Activated CD8-positive, alpha-beta T cell treated with anti-CD3 and anti-CD28 coated beads, Interleukin-2, amount 10 ng/mL, durations not matched to agents 7 days and 5 days (primary cell): ENCODE measurements around the gene DNER. TPM values are rescaled to one million over a fixed set of nuclear protein-coding genes. Genes with fewer than 3 reads are reported as not detected.

Source experiments
- ATAC-seq: fragments of 150-1000 bp; cut with Tn5 transposase; one replicate; pipeline ENCODE4 v1.10.0; 2021; ENCODE audit warnings: moderate library complexity
- CTCF ChIA-PET: fragments of 350-600 bp; sonication (Branson Sonifier 250); formaldehyde crosslinking; loops from one replicate; lab custom pipeline; 2021; ENCODE audit warnings: antibody characterized with exemption; lab: Charles Lee
- POLR2A ChIA-PET: fragments of 350-600 bp; sonication (Branson Sonifier 250); formaldehyde crosslinking; loops from one replicate; lab custom pipeline; 2021; ENCODE audit warnings: antibody characterized with exemption; lab: Charles Lee
- DNase-seq: peaks from one replicate; pipeline ENCODE4 v3.0.0-alpha.2; 2020
- H3K27ac Mint-ChIP-seq: one replicate; pipeline ENCODE4 v1.8.0; 2021; ENCODE audit warnings: mild to moderate bottlenecking, mixed read lengths
- H3K27me3 Mint-ChIP-seq: one replicate; pipeline ENCODE4 v1.8.0; 2021; ENCODE audit warnings: low read depth, mixed read lengths
- H3K36me3 Mint-ChIP-seq: one replicate; pipeline ENCODE4 v1.8.0; 2021; ENCODE audit warnings: low read depth, mixed read lengths
- H3K4me1 Mint-ChIP-seq: one replicate; pipeline ENCODE4 v1.8.0; 2021; ENCODE audit warnings: low read depth, mixed read lengths
- H3K4me3 Mint-ChIP-seq: one replicate; pipeline ENCODE4 v1.8.0; 2021; ENCODE audit warnings: mild to moderate bottlenecking, mixed read lengths
- H3K9me3 Mint-ChIP-seq: one replicate; pipeline ENCODE4 v1.8.0; 2022; ENCODE audit warnings: mixed read lengths; ENCODE audit not compliant: insufficient read depth
- total RNA-seq, 2 experiments: library from RNA; stranded (reverse); gene quantifications; one replicate each; pipeline ENCODE4 v1.2.3, GENCODE V29; 2021

DNER gene
- total RNA-seq, 2 experiments from 2014 or later, result not detected

DNA sequence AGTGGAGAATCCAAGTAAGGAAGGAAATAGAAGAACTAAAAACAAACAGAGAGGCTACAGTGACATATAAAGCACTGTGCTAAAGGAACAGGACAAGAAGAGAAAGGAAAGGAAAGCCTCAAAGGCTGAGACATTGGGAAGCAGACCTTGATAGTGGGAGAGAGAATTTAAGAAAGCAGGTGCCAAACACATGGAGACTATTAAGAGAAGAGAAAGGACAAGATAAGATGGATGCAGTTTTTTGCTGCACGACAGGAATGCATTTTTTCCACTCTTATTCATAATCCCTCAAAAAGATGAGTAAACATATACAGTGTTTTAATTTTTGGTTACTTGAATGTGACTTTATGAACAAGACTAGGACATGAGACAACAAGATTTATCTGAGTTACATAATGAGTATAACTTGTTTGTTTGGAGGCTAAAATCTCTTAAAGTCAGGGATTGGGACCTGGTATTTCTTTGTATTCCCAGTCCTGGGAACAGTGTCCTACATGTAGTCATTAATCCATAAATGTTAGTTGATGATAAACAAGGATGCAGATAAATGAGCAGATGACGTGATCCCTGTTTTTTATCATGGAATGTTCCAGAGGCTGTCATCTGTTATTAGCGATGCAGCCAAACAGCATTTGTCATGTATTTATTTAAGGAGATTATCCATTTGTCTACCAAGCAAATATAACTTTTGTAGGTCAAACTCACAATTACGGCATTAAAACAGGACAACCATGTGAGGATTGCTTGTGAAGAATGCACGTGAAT is 141.7 kb downstream of the DNER start:
- ATAC-seq, result no peak
- H3K9me3 Mint-ChIP-seq, result no peaks in the 10 kb centered on the region
- no peak overlapping the region for H3K4me3 Mint-ChIP-seq
- H3K36me3 Mint-ChIP-seq, result no peaks in the 10 kb centered on the region
- no peak for DNase-seq
- CTCF ChIA-PET, result no interaction called here
- H3K4me1 Mint-ChIP-seq, result no peaks in the 10 kb centered on the region
- no peak overlapping the region for H3K27ac Mint-ChIP-seq
- peaks cover 2% of the 10 kb centered on the region for H3K27me3 Mint-ChIP-seq
- POLR2A ChIA-PET, result no interaction called here

DNA sequence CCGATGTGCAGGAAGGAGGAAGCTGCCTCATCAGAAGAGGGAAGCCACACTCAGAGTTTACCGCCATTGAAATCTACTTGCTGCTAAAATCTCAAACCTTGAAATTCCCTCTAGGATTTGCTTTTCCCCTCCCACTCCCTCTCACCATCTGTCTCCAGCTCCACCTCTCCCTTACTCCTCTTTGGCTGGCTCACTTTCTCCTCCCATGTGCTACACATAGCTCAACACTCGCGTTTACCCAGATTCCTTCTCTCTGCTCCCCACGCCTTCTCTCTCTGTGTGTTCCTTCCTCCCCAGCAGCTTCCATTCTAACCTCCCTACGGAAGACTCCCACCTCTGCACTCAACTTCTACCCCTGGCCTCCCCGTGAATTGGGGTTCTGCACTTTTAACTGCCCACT is 143.1 kb downstream of the DNER start:
- H3K27me3 Mint-ChIP-seq, result no peaks in the 10 kb centered on the region

DNA sequence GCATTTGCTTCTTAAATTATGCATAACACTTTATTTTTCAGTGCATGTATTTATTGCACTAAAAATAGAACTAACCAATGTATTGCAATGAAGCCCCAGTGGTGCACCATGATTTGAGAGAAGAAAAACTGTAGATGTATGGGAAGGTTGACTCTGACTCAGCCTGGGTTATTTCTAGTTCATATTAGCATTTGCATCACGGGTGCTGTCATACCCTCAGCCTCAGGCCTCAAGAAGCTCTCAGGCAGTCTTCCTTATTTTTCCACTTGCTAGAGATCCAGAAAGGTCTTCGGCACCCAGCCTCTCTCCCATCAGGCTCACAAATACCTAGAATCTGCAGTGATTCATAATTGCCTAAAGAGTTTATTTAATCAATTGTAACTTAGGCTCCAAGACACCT is 148.0 kb downstream of the DNER start:
- ChIA-PET CTCF (no interaction called here), POLR2A (no interaction called here)
- ATAC-seq (no peak), DNase-seq (no peak)
- H3K36me3 Mint-ChIP-seq, result no peaks in the 10 kb centered on the region
- no peak overlapping the region for H3K27ac Mint-ChIP-seq
- H3K9me3 Mint-ChIP-seq, result no peaks in the 10 kb centered on the region
- H3K4me1 Mint-ChIP-seq, result no peaks in the 10 kb centered on the region
- no peak overlapping the region for H3K4me3 Mint-ChIP-seq
- no peaks in the 10 kb centered on the region for H3K27me3 Mint-ChIP-seq

More for the DNA sequence above, 143.1 kb downstream of the DNER start:
- ATAC-seq, result no peak
- H3K27ac Mint-ChIP-seq, result no peak overlapping the region
- CTCF ChIA-PET, result no interaction called here
- H3K4me3 Mint-ChIP-seq, result no peak overlapping the region
- no peaks in the 10 kb centered on the region for H3K36me3 Mint-ChIP-seq
- DNase-seq, result no peak
- POLR2A ChIA-PET, result no interaction called here
- H3K9me3 Mint-ChIP-seq, result no peaks in the 10 kb centered on the region
- H3K4me1 Mint-ChIP-seq, result no peaks in the 10 kb centered on the region

DNA sequence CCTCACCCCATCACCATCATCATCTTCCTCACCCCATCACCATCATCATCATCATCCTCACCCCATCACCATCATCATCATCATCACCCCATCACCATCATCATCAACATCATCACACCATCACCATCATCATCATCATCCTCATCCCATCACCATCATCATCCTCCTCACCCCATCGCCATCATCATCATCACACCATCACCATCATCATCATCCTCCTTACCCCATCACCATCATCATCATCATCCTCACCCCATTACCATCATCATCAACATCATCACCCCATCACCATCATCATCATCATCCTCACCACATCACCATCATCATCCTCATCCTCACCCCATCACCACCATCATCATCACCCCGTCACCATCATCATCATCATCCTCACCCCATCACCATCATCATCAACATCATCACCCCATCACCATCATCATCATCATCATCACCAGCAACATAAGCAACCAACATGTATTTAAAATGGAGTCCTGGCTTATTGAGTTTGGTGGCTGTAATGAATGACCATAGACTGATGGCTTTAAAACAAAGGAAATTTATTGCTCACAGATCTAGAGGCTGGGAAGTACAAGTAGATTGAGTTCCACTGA is 150.0 kb downstream of the DNER start:
- POLR2A ChIA-PET, result no interaction called here

DNA sequence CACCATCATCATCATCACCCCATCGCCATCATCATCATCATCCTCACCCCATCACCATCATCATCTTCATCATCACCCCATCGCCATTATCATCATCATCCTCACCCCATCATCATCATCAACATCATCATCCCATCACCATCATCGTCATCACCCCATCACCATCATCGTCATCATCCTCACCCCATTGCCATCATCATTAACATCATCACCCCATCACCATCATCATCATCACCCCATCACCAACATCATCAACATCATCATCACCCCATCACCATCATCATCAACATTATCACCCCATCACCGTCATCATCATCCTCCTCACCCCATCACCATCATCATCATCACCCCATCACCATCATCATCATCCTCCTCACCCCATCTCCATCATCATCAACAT is 151.0 kb downstream of the DNER start:
- H3K27me3 Mint-ChIP-seq, result no peaks in the 10 kb centered on the region
- POLR2A ChIA-PET, result no interaction called here
- no peaks in the 10 kb centered on the region for H3K9me3 Mint-ChIP-seq
- DNase-seq (no peak), ATAC-seq (no peak)
- CTCF ChIA-PET, result no interaction called here
- no peak overlapping the region for H3K27ac Mint-ChIP-seq
- no peaks in the 10 kb centered on the region for H3K36me3 Mint-ChIP-seq
- no peak overlapping the region for H3K4me3 Mint-ChIP-seq
- no peaks in the 10 kb centered on the region for H3K4me1 Mint-ChIP-seq

More for the DNA sequence above, 150.0 kb downstream of the DNER start:
- H3K4me1 Mint-ChIP-seq, result no peaks in the 10 kb centered on the region
- H3K27me3 Mint-ChIP-seq, result no peaks in the 10 kb centered on the region
- CTCF ChIA-PET, result no interaction called here
- ATAC-seq, result no peak
- no peaks in the 10 kb centered on the region for H3K9me3 Mint-ChIP-seq
- H3K27ac Mint-ChIP-seq, result no peak overlapping the region
- DNase-seq, result no peak
- H3K4me3 Mint-ChIP-seq, result no peak overlapping the region
- H3K36me3 Mint-ChIP-seq, result no peaks in the 10 kb centered on the region

DNA sequence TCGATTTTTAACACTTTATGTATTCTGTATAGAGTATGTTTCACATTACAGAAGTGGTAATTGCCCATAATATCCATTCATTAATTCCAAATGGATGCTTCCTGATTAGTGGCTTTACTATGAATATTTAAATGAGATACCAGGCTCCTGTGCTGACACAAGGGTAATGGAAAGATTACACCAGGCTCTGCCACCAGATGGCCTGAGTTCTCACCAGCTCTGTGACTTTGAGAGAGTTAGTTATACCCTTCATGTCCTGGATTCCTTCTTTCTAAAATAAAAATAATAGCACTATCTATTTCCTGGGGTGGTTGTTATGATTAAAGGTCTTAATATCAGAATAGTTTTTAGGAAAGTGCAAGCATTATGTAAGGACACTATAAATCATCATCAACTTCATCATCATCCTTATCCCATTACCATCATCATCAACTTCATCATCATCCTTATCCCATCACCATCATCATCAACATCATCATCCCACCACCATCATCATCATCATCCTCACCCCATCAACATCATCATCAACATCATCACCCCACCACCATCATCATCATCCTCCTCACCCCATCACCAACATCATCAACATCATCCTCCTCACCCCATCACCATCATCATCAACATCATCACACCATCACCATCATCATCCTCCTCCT is 151.8 kb downstream of the DNER start:
- no peak overlapping the region for H3K27ac Mint-ChIP-seq
- DNase-seq (no peak), ATAC-seq (no peak)
- H3K4me3 Mint-ChIP-seq, result no peak overlapping the region
- H3K9me3 Mint-ChIP-seq, result no peaks in the 10 kb centered on the region
- no peaks in the 10 kb centered on the region for H3K36me3 Mint-ChIP-seq
- no peaks in the 10 kb centered on the region for H3K4me1 Mint-ChIP-seq
- no peaks in the 10 kb centered on the region for H3K27me3 Mint-ChIP-seq
- CTCF ChIA-PET, result no interaction called here
- POLR2A ChIA-PET, result no interaction called here

DNA sequence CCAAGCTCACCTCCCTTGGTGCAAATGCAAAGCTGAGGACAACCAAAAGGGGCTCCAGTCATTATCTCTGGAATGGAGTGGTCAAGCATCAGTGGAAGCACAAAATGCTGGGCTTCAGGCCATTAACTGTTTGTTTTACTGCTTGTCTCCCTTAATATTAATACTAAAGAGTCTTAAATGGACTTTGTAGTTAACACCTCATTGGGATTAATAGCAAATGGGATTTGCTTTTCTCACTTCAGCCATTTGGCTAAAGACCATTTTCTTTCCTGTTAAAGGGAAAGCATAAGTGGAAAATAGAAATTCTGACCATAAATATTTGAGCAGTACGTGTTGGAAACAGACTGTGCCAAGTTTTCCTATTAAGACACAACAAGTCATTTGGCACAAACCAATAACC is 154.4 kb downstream of the DNER start:
- Mint-ChIP-seq H3K9me3 (no peaks in the 10 kb centered on the region), H3K27ac (no peak overlapping the region), H3K27me3 (no peaks in the 10 kb centered on the region), H3K36me3 (no peaks in the 10 kb centered on the region), H3K4me1 (no peaks in the 10 kb centered on the region), H3K4me3 (no peak overlapping the region)
- ChIA-PET CTCF (no interaction called here), POLR2A (no interaction called here)
- DNase-seq (no peak), ATAC-seq (no peak)

DNA sequence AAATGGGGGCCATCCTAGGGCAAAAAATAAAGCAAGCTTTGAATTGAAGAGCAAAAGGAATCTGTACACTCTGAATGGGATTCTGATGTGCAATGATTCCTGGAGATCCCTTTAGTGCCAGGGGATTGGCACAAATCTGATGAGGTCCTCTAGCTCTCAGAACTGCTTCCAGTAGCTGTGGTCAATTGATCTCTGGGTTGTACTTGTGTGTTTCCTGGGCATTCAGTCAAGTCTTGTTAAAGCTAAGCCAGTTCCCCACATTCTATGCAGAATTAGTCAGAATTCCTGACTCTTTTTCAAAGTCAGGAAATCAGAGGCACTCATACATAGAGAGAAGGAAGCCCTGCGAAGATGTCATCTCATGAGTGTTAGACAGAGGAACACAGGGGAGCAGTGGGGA is 161.3 kb downstream of the DNER start:
- no peak overlapping the region for H3K27ac Mint-ChIP-seq
- no peaks in the 10 kb centered on the region for H3K27me3 Mint-ChIP-seq
- H3K4me1 Mint-ChIP-seq, result no peaks in the 10 kb centered on the region
- POLR2A ChIA-PET, result no interaction called here
- no peak overlapping the region for H3K4me3 Mint-ChIP-seq
- CTCF ChIA-PET, result no interaction called here
- no peak for ATAC-seq
- H3K9me3 Mint-ChIP-seq, result no peaks in the 10 kb centered on the region
- no peak for DNase-seq
- no peaks in the 10 kb centered on the region for H3K36me3 Mint-ChIP-seq

DNA sequence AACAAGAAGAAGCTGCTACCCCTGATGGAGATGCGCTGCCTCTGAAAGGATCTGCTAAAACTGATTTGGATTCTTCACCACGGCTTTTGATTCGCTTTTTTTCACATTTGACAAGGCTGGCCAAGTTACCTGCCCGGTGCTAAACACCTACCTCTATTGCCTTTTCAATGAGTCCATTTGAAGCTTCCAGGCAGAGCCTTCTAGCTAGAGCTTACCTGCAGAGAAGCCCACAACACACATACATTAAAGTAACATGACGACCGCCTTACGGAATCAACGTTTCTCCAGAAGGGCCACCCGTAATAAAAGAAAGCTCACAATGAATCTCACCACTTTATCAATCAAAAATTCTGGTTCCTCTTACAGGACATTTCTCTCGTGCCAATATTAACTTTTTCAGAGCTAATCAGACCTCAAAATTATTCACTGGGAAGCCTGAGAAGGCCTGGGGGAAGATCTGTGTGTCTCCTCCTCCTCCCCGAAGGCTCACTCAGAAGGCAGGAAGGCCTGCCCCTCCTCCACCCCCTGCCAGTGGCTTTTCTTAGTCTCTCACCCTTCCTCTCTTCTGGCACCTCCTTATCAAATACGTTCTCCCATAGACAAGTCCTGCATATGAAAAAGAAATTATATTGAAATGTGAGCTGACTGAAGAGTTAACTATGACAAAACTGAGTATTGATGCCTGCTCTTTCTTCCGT is 171.0 kb downstream of the DNER start:
- H3K9me3 Mint-ChIP-seq, result no peaks in the 10 kb centered on the region
- no peaks in the 10 kb centered on the region for H3K36me3 Mint-ChIP-seq
- no peaks in the 10 kb centered on the region for H3K4me1 Mint-ChIP-seq
- no peak overlapping the region for H3K4me3 Mint-ChIP-seq
- no peaks in the 10 kb centered on the region for H3K27me3 Mint-ChIP-seq
- ChIA-PET CTCF (no interaction called here), POLR2A (no interaction called here)
- DNase-seq, result no peak
- no peak for ATAC-seq
- H3K27ac Mint-ChIP-seq, result no peak overlapping the region

DNA sequence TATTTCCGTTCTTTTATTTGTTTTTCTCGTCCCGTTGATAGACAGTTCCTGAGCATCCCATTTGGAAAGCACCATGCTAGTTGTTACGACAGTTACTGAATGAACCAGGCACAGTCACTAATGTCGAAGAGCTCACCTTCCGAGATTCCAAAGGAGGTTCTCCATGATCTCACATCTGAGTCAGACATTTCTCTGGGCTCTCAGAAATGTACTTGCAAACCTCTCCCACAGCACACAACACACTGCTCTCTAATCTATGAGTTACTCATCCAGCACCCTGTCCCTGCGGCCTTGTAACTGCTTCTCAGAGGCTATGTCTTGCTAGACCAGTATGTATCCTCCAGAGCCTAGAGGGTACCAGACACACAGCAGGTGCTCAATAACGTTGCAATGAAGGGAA is 174.7 kb downstream of the DNER start:
- H3K27ac Mint-ChIP-seq, result no peak overlapping the region
- DNase-seq (no peak), ATAC-seq (no peak)
- H3K4me3 Mint-ChIP-seq, result no peak overlapping the region
- H3K9me3 Mint-ChIP-seq, result no peaks in the 10 kb centered on the region
- POLR2A ChIA-PET, result no interaction called here
- CTCF ChIA-PET, result no interaction called here
- no peaks in the 10 kb centered on the region for H3K27me3 Mint-ChIP-seq
- no peaks in the 10 kb centered on the region for H3K36me3 Mint-ChIP-seq
- no peaks in the 10 kb centered on the region for H3K4me1 Mint-ChIP-seq

DNA sequence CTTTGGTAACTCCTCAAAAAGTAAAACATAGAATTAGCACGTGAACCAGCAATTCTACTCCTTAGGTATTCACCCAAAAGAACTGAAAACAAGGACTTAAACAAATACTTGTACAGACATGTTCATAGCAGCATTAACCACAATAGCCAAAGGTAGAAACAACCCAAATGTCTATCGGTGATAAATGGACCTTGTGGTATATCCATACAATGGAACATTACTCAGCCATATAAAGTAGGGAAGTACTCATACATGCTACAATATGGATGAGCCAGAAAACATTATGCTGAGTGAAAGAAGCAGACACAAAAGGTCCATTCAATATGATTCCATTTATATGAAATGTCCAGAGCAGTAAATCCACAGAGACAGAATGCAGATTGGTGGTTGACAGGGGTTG is 182.8 kb downstream of the DNER start:
- H3K4me3 Mint-ChIP-seq, result no peak overlapping the region
- no peak for DNase-seq
- CTCF ChIA-PET, result no interaction called here
- H3K9me3 Mint-ChIP-seq, result no peaks in the 10 kb centered on the region
- no peak overlapping the region for H3K27ac Mint-ChIP-seq
- POLR2A ChIA-PET, result no interaction called here
- ATAC-seq, result no peak
- H3K4me1 Mint-ChIP-seq, result no peaks in the 10 kb centered on the region
- H3K36me3 Mint-ChIP-seq, result no peaks in the 10 kb centered on the region
- H3K27me3 Mint-ChIP-seq, result no peaks in the 10 kb centered on the region

DNA sequence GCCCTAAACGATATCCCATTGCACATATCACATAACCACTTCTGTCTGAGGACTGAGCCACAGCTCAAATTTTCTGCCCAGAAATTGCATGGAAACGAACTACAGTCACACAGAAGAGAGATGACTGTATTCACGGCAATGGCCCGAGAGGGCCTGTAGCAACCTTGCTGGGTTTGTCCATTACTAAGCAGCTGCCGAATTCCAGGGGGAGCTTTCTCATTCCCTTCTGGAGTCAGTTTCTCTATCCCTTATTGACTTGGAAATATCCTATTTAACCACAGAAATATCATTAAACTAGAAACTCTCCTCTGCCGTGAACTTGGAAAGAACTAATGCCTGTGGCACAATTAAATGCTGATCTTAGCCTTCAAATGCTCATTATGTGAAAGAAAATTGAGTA is 183.9 kb downstream of the DNER start:
- Mint-ChIP-seq H3K36me3 (no peaks in the 10 kb centered on the region), H3K9me3 (no peaks in the 10 kb centered on the region), H3K4me3 (no peak overlapping the region), H3K4me1 (no peaks in the 10 kb centered on the region), H3K27me3 (no peaks in the 10 kb centered on the region), H3K27ac (no peak overlapping the region)
- POLR2A ChIA-PET, result no interaction called here
- DNase-seq, result no peak
- CTCF ChIA-PET, result no interaction called here
- no peak for ATAC-seq
